HL-60/S4 treated with retinoic acid at 250 ng/mL for 4 days and 3 days (cell line): Measurements from ENCODE around the gene PTGES.

Experiments used
- in situ Hi-C: fragments of 300-500 bp; cut with MboI; formaldehyde crosslinking; loops from 2 replicates; pipeline ENCODE4 v1.7.0; 2022; ENCODE audit warnings: low sequenced_read_pairs

Gene PTGES

GRCh38 chr9:129720865-129721545, 31.8 kb downstream of the PTGES start:
- in situ Hi-C loops, result no loop called here

- in situ Hi-C loops, result no loop called here
Observed at GRCh38 chr9:129720181-129720864, 32.5 kb downstream of the PTGES start.

GRCh38 chr9:129719135-129719534, 33.7 kb downstream of the PTGES start:
- in situ Hi-C loops, result no loop called here

DNA sequence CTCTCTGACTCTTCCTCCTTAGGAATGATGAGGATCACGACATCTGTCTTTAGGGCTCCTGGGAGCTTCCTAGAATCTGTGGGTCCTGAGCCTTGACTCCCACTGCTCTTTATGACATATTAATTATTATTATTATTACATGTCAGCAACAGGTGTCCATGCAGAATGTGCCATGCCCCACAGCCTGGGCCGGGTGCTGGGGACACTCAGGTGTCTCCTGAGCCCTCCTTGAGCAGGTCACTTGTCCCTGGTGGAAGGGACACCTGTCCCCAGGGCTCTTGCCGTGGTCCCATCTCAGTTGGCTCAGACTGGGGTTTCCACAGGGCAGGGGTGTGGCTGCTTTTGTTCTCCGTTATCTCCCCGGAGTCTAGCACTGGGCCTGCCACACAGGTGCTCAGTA, 34.2 kb downstream of the PTGES start:
- in situ Hi-C loops, result no loop called here

DNA sequence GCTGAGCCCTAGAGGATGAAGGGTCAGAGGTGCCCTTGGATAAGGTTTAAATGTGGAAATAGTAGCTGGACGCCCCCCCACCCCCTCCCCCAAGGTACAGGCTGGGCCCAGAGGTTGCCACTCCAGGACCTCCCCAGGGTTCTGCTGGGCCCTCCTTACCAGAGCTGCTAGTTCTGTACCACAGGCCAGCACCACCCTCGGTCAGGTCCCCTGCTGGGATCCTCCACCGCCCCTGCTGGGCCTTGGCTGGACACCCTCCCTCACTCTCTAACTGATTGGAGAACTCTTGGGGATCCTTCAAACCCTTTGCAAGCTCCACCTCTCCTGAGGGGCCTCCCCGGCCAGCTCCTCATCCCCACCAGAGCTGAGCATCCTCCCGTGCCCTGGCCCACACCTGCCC, 34.9 kb downstream of the PTGES start:
- in situ Hi-C loops, result no loop called here

DNA sequence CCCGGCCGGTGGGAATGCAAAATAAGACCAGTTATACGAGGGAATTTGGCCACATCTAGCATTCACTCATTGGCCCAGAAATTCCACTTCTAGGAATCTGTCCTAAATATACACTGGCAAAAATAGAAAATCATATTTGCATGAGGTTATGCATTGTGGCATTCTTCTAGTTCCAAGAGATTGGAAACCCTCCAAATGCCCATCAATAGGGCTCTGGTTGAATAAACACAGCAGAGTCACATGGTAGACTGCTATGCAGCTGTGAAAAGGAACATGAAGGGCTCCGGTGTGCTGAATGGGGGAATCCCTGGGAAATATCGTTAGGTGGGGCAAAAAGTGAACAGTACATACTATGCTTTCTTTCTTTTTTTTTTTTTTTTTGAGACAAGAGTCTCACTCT, 36.8 kb downstream of the PTGES start:
- in situ Hi-C loops, result no loop called here

- in situ Hi-C loops, result no loop called here
Observed at GRCh38 chr9:129714511-129715061, 38.3 kb downstream of the PTGES start.

DNA sequence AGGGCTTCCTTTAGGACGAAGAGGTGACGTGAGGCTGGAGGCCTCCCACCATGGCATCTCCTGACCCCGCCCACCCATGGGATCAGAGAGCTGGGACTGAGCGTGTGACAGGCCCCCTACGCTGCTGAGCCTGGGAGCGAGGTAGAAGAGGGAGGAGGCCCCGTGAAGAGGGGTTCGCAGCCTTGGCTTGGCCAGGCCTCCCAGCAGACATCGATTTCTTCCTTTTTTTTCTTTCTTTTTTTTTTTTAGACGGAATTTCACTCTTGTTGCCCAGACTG, 39.5 kb downstream of the PTGES start:
- in situ Hi-C loops, result no loop called here

DNA sequence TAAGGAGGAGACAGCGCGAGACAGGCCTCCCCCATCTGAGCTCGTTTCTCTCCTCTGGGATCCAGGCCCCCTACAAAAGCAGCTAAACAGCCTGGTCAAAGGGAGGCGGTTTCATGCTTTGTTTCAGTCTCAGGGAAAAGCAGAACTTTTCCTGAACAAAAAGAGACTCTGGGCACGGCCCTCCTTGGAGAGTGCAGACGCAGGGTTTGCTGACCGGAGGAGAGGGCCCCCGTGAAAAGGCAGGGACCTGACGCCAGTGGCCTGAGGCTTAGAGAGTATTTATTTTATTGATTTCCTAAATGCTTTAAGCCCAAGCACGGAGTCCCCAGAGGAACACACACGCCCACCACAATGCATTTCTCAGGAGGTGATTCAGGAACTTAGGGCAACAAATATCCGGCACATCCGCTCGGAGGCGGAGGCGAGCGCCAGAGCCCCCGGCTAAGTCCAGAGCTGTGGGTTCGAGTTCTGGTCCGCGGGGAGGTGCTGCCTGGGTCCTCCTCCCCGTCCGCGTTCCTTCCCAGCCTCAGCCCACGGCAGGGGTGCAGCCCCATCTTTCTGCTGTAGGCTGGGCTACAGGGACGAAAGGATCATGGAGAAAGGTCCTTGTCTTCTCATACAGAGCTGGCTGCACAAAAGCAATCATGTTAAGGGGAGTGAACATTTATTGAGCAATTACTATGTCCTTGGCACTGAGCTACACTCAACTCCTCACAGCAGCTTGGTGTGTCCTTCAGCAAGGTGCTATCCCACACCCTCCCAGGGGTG, 40.0 kb downstream of the PTGES start:
- in situ Hi-C loops, result no loop called here

GRCh38 chr9:129710169-129710453, 42.7 kb downstream of the PTGES start:
- in situ Hi-C loops, result no loop called here

DNA sequence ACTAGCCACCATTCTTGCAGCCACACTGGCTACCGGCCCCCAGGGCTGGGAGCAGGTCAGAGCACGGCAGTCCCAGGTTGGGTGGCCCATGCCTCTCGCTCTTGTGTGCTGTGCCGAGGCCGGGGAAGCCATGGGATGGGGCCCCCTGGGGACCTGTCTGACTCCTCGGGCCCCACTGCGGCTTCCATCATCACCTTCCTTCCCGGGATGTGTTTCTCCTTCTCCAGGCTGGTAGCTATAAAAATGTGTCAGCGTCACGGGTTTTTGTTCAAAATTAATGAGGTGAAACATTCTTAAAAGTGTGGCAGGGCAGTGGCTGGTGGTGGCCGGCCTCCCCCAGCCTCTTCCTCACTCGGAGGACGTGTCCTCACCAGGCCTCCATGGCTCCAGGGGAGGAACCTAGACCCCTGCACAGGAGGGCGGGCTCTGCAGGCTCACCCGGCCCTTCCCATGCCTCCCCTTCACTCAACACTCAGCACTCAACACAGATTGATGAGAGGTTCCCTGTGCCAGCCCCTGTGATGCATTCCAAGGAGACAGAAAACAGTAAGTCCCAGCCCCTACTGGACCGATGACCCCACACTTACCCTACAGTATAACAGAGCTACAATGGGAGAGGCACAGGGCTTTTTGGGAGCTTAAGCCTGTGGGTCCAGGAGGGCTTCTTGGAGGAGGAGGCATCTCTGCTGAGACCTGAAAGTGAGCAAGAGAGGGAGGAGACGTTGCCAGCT, 43.2 kb downstream of the PTGES start:
- in situ Hi-C loops, result no loop called here

DNA sequence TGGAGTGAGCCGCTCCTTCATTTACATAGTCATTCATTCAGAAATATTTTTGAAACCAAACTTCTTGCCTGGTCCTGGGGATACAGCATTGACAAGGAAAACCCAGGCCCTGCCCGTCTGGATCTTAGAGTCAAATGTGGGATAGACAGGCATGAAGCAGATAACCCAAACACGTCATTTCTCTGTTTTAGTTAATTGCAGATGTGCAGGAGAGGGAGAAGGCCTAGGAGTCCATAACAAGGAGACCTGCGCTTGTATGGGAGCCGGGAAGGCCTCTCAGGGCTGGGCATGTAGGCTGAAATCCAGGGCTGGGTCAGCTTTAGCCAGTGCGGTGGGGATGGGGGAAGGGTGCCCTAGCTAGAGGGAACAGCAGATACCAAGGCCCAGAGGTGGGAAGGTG, 44.0 kb downstream of the PTGES start:
- in situ Hi-C loops, result no loop called here

DNA sequence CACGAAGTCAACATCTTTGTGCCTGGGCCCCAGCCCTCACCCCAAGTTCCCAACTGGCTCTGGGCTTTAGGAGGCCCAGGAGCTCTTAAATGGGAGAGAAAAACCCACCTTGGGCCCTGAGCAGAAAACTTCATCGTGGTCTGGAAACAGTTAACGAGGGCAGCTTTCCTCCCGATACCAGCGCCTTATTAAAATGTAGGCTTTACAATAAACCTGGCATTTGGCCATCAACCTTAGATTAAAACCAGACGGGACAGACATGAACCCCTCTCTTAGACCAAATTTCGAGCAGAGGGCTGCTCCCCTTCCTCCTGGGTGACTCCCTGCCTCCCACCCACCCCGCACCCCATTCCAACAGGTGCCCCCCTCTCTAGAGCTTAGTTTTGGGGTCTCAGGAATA, 48.0 kb downstream of the PTGES start:
- in situ Hi-C loops, result no loop called here

DNA sequence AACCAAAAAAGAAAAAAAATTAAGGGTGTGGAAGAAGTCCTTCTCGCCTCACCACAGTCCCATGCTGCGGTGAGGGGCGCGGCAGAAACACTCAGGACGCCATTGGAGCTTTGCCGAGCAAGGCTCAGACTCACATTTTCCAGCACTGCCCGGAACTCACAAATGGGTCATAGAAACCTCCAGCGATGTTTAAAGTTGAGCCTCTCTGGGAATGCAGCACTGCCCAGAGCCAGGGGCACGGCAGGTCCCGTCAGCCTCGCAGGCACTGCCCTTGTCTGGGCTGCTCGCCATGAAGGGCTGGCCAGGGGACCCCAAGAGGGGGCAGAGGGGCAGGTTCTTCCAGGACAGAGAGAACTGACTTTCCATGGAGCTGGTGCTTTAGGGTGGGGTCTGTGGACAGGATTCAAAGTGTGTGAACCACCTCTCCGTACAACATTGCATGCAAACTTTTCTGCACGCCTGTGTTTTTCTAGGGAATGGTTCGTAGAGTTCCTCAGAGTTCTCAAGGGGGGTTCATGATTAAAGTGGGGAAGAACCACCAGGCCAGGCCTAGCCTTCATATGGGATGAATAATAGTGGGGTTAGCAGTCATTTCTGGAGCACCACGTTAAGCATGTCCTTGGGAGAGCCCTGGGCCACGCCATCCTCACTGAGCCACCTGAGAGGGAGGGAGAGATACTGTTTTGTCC, 49.0 kb downstream of the PTGES start:
- in situ Hi-C loops, result no loop called here

DNA sequence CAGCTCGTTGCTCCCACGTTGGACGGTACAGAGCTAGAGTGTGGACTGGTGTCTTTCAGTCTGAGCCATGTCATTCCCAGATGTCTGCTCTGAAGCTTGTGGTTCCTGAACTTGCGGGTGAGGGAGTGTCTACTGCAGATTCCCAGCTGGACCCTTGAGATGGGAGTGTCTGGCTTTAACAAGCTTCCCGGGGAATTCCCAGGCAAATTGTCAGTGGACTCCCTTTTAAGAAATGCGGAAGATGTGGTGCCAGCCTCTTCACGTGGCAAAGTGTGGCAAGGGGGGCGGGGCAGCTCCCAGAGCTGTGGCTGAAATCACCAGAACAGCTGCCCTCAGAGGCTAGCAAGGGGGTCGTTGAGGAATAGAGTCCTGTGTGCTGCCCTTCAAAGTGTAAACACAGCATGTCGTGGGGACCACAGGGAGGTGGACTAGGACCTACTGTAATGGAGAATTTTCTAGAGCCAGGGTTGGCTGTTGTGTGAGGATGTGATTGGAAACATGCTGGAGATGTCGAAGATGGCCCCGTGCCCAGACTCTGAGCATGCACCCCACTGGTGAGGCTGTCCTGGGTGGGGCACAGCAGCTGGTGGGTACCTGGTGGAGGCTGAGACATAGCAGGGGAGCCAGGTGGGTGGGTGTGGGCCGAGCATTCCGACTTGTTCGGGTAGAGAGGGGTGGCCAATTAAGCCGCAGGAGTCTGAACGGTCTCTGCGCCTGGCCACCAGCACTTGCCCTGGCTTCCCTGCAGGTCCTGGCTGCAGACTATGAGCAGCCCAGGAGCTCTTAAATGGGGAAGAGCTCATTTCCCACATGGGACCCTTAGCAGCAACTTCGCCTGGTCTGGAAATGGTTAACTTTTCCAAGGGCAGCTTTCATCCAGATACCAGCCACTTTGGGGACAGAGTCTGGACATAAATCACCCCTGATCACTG, 50.0 kb downstream of the PTGES start:
- in situ Hi-C loops, result no loop called here

DNA sequence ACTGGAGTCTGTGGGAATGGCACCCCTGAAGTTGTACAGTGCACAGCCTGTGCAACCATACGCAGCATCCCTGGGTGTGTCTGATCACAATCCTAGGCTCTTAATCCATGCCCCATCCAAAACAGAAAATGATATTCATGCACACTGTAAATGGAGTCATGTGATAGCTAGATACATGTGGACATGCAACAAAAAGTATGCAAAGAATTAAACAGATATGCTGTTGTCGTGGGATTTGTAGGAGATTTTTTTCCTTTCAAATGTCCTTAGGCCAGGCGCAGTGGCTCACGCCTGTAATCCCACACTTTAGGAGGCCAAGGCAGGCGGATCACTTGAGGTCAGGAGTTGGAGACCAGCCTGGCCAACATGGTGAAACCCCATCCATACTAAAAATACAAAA, 51.3 kb downstream of the PTGES start:
- in situ Hi-C loops, result no loop called here

- in situ Hi-C loops, result no loop called here
Observed at GRCh38 chr9:129701054-129701453, 51.8 kb downstream of the PTGES start.

- in situ Hi-C loops, result no loop called here
Observed at GRCh38 chr9:129698254-129698757, 54.5 kb downstream of the PTGES start.

DNA sequence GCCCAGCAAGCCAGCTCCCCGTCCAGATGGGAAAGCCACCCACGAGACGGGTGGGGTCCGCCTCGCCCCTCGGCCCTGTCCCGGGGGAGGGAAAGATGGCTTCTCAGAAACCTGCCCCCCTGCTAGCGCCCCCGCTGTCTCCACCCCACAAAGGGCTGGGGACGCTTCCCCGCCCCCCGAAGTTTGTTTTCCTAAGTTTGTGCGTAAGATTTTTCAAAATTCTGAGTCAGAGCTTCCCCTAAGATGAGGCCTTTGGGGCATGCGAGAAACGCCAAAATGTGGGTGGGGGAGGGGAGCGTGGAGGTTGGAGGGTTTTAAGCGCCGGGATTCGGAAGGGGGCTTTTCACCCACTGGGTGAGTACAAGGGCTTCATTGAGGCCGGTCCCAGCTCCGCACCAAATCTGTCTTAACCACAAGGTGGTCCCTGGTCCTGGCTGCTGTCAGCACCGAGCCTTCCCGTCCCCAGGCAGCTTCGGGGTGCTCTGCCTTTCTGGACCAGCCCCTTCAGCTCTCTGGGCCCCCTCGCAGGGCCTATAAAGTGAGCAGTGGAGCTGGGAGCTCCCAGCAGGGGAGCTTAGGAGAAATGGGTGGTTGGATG, 55.1 kb downstream of the PTGES start:
- in situ Hi-C loops, result no loop called here
